Stimulated activated CD4-positive, alpha-beta T cell treated with anti-CD3 and anti-CD28 coated beads, Interleukin-4, amount 100 ng/mL, for 24 hours (primary cell): ENCODE data around the gene DKKL1.

Source experiments
- DNase-seq: peaks from one replicate; pipeline ENCODE4 v3.0.0-alpha.2; 2020

The DKKL1 gene

DNA sequence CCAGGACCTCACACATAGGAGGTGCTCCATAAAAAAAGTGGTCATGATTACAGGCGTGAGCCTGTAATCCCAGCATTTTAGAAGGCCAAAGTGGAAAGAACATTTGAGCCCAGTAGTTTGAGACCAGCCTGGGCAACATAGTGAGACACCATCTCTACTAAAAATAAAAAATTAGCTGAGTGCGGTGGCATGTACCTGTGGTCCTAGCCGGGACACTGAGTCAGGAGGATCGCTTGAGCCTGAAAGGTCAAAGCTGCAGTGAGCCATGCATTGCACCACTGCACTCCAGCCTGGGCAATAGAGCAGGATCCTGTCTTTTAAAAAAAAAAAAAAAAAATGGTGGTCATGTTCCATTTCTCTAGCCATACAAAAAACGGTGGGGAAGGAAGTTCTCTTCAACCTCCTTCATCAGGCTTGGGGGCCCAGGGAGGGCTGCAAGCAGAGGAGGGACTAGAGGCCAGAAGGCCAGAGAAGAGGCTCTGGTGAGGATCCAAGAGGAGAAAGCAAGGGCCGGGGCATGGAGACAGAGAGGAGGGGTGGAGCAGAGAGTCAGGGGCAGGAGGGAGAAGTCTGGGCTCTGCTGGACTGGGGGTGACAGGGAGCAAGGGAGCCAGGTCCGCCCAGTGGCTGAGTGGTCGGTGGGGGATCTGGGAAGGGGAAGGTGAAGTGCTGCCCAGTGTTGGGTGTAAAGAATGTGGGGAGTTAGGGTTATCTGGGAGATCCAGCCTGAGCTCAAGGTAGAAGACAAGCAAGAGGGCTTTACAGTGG is 33.2 kb downstream of the DKKL1 start:
- no peak for DNase-seq

DNA sequence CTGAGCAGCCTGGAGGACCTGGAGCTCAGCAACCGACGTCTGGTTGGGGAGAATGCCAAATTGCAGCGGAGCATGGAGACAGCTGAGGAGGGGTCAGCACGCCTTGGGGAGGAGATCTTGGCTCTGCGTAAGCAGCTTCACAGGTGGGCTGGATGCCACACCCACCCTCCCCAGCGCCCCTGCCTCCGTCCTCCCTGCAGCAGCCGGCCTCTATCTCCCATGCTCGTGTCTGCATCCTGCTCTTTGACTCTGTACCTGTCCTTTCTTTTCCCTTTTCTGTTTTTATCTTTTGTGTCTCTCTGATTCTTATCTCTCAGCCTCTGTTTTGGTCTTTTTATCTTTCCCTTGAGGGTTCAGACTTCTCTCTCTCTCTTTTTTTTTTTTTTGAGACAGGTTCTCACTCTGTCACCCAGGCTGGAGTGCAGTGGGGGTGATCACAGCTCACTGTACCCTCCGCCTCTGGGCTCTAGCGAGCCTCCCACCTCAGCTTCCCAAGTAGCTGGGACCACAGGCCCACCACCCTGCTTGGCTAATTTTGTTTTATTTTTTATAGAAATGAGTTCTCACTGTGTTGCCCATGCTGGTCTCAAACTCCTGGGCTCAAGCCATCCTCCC is 34.4 kb downstream of the DKKL1 start:
- no peak for DNase-seq

DNA sequence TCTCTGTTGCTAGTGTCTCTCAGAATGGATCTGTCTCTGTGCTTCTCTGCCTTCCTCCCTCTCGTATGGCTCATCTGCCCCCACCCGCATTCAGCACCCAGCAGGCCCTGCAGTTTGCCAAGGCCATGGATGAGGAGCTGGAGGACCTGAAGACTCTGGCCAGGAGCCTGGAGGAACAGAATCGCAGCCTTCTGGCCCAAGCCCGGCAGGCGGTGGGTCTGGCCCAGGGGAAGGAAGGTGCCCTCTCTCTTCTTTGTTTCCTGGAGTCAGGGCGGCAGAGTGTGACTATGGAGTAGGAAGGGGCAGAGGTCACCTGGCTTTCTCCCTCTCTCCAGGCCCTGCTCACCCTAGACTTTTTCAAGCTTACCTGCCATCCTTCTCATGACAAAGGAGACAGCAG is 35.3 kb downstream of the DKKL1 start:
- no peak for DNase-seq

DNA sequence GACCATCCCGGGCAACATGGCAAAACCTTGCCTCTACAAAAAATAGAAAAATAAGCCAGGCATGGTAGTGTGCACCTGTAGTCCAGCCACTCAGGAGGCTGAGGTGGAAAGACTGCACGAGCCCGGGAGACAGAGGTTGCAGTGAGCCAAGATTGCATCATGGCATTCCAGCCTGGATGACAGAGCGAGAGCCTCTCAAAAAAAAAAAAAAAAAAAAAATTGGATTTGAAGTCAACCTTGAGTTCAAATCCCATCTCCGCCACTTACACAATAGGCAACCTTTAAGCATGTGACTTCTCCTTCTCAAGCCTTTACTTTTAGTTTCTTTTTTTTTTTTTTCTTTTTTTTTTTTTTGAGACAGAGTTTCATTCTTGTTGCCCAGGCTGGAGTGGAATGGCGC is 36.4 kb downstream of the DKKL1 start:
- no peak for DNase-seq

DNA sequence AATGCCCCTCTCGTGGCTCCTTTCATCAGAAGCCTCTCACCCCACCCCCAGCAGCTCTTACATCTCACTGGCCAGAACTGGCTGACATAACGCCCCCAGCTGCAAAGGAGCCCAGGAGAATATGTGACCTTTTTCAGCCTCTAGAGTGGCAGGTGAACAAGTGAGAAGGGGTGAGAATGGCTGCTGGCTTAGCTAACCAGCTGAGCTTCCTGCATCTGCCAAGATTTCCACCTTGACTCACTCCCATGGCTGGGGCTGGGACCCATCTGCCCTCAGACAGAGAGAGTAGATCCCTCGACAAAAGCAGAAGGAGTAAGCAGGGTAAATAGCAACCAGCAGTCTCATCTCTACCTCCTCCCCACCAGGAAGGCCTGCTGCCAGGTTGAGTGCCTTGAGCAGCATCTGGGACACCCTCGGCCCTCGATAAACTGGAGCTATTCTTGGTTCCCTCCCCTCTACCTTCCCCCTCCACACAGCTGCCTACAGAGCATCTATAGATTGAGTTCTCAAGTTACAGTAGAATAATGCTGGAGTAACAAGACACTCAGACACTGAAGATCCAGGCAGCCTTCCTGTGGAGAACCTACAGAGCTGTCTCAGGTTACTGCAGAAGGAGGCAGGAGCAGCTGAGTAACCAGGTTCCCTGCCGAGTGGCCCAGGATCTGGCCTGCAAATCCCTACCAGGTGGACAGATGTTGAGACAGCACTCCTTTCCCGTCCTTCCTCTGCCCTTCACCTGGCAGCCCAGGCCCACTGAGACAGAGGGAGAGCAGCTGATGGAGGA is 39.9 kb downstream of the DKKL1 start:
- no peak for DNase-seq

DNA sequence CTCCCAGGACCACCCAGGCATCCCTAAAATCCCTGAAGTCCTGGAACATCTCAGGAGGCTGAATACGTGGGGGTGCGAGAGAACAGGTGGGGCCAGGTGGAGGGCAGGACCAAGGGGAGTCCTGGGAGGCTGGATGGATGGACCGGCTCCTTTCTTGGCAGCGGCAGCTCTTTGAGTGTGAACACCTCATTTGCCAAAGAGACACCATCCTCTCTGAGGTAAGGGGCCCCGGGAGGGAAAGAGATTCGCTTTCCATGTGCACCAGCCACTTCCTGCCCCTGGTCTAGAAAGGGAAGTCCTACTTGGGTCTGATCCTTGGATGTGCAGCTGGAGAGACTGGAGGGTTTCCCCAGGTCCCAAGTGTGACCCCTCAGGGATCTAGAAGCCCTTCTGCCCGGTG is 43.4 kb downstream of the DKKL1 start:
- no peak for DNase-seq

DNA sequence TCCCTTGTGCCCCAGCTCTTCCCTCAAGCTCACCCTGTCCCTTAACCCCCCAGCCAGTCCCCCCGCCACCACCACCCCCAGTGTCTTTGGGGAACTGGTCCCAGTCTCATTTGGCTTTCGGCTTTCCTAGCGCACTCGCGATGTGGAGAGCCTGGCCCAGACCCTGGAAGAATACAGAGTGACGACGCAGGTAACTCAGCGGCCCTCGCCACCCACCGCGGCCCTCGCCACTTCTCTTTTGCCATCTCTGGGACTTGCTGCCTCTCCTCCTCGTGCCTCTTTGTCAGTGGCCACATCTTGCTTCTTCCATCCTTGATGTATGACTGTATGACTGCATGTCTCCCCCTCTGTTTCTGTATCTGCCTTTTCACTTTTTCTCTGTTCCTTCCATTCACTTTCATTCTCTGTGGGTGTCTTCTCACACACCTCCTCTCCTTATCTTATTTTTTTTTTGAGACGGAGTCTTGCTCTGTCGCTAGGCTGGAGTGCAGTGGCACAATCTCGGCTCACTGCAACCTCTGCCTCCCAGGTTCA is 43.9 kb downstream of the DKKL1 start:
- no peak for DNase-seq

DNA sequence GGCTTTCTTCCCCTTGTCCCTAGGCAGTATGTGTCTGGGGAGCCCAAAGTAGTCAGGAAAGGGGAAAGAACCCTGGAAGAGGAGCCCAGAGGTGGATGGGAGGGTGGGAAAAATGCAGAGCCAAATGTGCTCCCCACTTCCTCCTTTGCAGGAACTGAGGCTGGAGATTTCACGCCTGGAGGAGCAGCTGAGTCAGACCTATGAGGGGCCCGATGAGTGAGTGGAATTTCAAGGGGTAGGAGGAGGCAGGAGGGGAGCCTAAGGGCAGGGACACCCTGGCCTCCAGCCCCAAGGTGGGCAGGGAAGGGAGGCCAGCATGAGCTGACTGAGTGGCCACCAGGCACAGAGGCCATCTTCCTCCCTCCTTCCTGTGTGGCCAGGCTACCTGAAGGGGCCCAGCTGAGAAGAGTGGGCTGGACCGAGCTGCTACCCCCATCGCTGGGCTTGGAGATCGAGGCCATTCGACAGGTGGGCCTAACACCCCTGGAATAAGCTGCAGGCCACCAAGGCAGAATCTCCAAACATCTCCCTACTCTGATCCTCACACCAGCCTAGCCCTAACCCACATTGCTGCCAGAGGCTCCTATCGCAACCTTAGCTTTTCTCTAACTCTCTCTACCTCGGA is 45.3 kb downstream of the DKKL1 start:
- no peak for DNase-seq

DNA sequence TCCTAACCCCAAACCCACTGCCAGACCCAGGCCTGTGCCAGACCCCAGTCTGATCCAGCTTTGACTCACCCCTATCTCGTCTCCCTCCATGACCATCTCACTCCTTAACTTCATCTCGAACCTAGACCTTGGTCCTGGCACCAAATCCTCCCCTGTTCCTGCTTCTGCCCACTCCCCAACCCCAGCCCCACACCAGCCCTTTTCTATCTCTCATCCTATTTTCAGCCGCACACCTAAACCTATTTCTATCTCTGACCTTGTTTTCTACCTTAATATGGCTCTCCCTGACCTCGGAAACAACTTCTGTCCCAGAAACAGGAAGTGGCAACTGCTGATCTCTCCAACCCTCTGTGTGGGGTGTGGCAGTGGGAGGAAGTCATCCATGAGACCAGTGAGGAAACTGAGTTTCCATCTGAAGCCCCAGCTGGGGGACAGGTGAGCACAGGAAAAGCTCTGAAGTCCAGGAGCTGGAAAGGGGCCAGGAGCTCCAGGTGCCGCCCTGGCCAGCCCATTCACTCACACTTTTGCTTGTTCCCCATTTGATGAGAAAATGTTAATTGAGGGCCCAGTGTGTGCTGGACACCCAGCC is 45.9 kb downstream of the DKKL1 start:
- peak; percentile 24 for DNase-seq

DNA sequence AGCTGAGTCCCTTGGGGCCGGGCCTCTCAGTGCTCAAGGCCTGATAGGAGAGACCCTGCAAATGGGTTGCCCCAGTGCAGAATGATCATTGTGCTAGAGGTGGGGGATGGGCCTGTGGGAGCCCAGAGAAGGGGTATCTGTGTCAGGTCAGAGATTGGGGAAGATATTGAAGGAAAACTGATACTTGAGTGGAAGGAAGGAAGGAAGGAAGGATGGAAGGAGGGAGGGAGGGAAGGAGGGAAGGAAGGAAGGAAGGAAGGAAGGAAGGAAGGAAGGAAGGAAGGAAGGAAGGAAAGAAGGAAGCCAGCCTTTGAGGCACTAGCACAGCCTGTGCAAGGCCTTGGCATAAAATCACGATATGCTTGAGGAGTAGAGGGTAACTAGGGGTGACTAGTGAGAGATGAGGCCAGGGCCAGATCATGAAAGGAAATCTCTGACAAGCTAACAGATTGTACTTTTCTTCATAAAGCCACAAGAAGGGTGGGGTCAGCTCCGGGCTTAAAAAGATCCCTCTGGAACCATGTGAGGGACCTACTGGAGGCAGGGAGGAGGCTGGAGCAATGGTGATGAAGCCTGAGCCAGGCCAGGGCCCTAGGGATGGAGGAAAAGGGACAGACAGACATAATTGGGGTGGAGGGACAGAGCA is 48.1 kb downstream of the DKKL1 start:
- no peak for DNase-seq

DNA sequence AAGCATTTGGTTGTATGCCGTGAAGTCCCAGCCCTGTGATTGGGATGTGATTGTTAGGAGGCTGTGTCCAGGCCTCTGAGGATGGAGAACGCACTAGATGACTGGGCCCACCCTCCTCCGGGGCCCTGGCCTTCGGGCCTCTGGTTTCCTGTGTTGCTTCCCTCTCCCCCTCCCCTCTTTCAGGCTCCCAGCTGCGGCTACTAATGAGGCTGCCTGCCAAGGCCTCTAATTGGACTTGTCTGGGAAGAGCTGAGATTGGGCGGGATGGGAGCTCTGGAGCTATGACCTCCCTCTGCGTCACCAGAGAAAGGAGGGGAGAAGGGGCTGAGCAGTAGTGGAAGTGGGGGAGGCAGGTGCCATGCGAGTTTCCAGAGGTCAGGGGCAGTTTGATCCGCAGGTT is 49.7 kb downstream of the DKKL1 start:
- no peak for DNase-seq

DNA sequence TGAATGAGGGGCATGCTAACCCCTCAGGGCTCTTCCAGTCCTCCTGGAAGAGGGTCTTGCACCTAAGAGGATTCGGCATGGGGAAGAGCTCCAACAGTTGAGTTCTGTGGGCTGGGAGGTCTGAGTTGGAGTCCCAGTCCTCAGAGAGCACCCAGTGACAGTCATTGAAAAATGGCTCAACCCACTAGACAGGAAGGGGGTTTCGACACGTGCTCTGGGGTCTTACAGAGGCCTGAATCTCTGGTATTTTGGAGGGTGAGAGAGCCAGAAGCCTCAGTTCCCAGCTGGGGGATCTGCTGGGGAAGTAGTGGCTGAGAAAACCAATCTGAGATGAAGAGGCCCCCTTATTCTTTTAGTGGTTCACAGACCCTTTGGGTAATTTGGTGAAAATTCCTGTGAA is 50.6 kb downstream of the DKKL1 start:
- DNase-seq, result no peak

DNA sequence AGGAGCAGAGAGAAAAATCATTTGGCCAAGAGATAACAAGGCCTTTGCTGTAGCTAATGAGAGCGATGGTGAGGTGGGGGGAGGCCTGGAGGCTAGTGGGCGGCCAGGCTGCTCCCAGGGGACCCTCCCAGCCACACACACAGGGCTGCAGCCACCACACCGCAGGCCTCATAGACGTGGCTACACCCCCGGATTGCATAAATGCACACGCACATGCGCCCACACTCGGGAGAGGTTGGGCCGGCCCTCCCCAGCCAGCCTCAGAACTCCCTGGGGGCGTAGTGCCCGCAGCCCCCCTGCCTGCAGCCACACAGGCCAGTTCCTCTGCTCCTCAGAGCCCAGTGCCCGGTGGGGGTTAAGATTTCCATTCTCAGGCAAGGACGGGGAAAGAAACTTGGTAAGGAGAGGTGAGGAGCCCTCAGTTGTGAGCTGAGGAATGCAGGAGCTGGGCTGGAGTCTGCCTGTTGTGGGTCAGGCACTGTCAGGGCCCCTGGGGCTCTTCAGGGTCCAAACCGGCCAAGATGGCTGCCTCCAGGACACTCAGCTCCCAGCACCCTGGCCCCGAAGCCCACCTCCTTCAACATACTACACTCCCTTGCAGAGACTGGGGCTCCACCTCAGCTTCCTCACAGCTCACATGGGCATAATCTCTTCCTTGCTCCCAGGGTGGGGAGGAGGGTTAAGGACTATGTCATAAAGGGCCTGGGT is 51.6 kb downstream of the DKKL1 start:
- DNase-seq, result no peak

DNA sequence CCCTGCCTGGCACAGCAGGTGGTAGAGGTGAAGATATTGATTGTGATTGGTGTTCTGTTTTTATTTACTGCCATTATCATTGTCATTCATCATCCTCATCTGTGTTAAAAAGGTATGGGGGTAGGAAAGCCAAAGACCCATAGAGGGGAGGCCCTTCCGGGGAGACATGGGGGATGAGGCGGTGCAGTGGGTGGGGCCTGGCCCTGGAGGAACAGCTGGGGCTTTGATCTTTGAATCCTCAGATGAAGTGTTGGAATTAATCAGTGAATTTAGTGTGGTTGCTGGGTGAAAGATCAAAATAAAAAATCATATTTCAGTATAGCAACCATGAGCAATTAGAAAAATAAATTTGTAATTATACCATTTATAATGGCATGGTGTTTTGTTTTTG is 52.1 kb downstream of the DKKL1 start:
- no peak for DNase-seq

DNA sequence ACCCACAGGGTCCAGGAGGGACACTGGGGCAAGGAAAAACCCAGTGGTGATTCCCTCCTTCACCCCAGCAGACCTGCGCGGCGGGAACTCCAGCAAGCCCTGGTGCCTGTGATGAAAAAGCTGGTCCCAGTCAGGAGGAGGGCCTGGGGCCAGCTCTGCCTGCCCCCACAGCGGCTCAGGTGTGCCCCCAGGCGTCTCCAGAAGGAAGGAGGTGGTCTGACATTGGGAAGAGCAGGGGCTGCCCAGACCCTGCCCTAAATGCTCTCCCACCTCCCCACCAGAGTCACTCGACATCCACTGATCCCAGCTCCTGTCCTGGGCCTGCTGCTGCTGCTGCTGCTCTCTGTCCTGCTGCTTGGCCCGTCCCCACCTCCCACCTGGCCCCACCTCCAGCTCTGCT is 53.4 kb downstream of the DKKL1 start:
- no peak for DNase-seq

DNA sequence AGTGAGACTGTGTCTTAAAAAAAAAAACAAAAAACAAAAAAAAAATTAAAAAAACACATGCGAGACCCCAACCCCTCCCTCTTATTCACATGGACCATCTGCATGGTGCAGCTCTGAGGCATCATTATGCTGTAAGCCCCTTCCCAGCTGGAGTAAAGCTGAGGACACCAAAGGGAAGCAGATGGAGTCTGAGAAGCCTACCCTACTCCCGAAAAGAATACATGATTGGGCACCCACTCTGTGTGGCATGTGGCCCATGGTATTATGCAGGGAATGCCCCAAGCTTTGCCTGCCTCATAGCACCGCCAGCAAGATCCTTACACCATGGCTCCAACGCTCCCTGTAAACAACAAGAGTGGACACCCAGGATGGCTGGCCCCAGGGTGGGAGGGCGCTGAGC is 54.8 kb downstream of the DKKL1 start:
- DNase-seq, result no peak

DNA sequence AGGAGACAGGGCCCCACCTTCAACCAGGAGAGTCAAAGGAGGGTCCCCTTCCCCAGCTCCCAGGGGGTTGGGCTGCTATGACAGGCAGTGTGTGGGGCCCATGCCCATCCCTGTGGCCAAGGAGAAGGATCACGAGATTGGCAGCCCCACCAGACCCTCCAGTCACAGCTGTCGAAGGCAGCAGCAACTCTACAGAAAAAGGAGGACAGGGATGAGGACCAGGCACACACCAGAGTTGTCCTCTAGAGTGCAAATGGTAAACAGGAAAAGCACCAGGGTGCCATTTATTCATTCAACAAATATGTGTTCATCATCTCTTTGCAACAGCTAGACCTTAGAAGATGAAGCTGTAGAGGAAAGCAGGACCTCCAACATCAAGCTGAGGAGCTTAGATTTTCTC is 55.5 kb downstream of the DKKL1 start:
- no peak for DNase-seq

DNA sequence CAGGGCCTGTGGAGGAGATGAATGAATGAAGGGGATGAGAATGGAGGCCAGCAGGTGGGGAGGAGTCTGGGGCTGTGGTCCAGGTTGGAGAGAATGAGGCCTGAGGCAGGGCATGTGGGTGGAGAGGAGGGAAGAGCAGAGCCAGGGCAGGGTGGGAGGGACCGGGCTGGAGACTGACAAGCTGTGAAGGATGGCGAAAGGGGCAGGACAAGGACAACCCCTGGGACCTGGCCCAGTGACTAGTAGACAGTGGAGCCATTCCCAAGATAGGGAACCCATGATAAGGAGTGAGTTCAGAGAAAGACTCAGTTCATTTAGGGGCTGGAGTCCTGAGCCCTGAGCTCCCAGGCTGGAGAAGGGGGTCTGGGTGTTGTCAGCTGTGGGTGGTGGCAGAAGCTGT is 56.5 kb downstream of the DKKL1 start:
- DNase-seq, result no peak

DNA sequence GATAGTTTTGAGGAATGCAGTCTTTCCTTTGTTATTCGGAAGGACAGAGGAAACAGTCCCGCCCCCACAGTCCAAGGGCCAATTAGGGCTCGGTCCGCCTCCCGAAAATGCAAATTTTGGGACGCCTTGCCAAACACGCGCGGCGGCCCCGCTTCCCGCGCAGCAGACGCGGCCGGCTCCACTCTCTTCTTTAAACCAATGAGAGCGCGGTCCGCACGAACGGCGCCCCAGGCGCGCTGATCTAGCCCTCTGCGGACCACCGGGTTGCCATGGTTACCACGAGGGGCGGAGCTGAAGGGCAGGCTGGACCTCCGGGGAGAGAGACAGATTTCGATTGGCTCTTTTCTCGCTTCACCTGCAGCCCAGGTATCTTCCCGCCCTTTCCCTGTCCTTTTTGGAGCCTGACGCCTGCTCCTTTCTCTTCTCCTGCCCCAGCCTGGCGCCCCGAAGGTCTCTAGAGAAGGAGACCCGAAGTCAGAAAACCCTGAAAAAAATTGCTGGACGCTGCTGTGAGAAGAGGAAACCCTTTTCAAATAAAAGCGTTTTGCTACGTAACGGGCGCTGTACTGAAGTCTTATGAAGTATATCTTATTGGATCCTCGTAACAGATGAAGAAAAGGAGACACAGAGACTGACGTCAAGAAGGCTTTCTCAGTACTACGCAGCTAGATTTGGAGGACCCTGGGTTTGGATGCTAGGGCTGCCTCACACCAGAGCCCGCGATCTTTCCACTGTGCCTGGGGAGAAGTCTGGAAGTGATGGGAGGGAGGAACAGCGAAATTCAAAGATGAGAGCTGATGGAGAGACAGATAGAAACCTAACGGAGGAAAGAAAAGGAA is 57.6 kb downstream of the DKKL1 start:
- peak; percentile 34 for DNase-seq

DNA sequence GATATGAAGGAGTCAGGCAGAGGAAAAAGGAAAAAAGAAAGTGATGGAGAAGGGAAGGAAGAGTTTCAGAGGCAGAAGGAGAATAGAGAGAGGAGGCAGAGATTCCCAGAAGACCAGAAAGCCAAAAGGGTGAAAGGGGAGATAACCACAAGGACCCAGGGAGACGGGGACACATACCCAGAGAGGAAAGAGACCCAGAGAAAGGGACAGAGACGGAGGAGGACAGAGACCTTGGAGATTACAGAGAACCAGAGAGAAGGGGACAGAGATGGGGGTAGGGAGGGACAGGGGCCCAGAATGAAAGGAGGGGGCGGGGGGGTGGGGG is 58.2 kb downstream of the DKKL1 start:
- no peak for DNase-seq
